Measurements from ENCODE around the gene FRMD4B. TPM values are rescaled to one million over a fixed set of nuclear protein-coding genes. Genes with fewer than 3 reads are reported as not detected.
A peak's percentile ranks its signal among the peaks of the same experiment; 100 is the strongest.

FRMD4B gene
- total RNA-seq, 1 donor from 2014 or later, result 102 TPM

GRCh38 chr3:69370901-69371301 lies 15.0 kb downstream of the FRMD4B start:
- H3K4me3 Mint-ChIP-seq (ENCODE audit: unreplicated experiment), result no peak overlapping the region
- no peaks in the 10 kb centered on the region for H3K9me3 Mint-ChIP-seq (ENCODE audit: unreplicated experiment)
- no peak for TF ChIP-seq CTCF (IDR thresholded peaks at IDR 0.05; ENCODE audit: unreplicated experiment)
- no peak overlapping the region for H3K27ac Mint-ChIP-seq (ENCODE audit: unreplicated experiment)
- H3K4me1 Mint-ChIP-seq (ENCODE audit: unreplicated experiment), result peaks cover 17% of the 10 kb centered on the region
- H3K27me3 Mint-ChIP-seq (ENCODE audit: unreplicated experiment), result no peaks in the 10 kb centered on the region
- no peaks in the 10 kb centered on the region for H3K36me3 Mint-ChIP-seq (ENCODE audit: low read depth, unreplicated experiment)
- no peak for DNase-seq (ENCODE audit: low spot score)

DNA sequence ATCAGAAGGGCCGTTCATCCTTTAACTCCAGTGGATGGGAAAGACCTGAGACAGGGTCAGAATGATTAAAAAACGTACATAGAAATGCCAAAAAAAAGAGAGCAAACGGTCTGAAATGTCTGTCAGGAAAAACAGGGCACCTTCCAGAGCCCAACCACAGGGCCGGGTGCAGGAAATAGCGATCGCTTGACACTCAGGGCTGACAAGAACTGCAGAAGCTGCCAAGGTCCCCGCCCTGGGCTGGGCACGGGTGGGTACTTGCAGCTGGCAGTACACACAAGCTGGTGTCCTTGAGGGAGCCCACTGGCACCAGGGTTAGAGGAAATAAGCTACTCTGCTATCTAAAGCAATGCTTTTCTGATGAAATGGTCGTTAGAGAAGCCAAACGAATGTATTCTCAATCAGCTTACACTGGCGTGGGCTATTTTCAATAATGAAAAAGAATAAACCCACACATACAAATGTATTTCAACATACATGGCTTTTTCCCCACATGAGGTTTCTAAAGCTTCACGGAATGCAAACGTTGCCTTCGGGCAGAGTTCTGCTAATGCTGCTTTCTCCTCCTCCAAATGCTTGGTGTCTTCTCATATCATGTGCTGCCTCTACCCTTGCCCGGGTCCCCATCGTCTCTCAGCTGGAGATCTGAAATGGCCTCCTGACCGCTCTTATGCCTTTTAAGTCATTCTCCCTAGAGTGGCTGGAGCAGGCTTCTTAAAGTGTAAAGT lies 15.6 kb downstream of the FRMD4B start:
- Mint-ChIP-seq H3K9me3 (ENCODE audit: unreplicated experiment) (no peaks in the 10 kb centered on the region), H3K4me1 (ENCODE audit: unreplicated experiment) (peaks cover 17% of the 10 kb centered on the region), H3K27ac (ENCODE audit: unreplicated experiment) (no peak overlapping the region), H3K27me3 (ENCODE audit: unreplicated experiment) (no peaks in the 10 kb centered on the region), H3K4me3 (ENCODE audit: unreplicated experiment) (no peak overlapping the region), H3K36me3 (ENCODE audit: low read depth, unreplicated experiment) (no peaks in the 10 kb centered on the region)
- no peak for DNase-seq (ENCODE audit: low spot score)
- TF ChIP-seq CTCF (IDR thresholded peaks at IDR 0.05; ENCODE audit: unreplicated experiment), result no peak

- no peak for DNase-seq (ENCODE audit: low spot score)
- H3K4me1 Mint-ChIP-seq (ENCODE audit: unreplicated experiment), result peaks cover 22% of the 10 kb centered on the region
- no peaks in the 10 kb centered on the region for H3K27me3 Mint-ChIP-seq (ENCODE audit: unreplicated experiment)
- no peaks in the 10 kb centered on the region for H3K9me3 Mint-ChIP-seq (ENCODE audit: unreplicated experiment)
- TF ChIP-seq CTCF (IDR thresholded peaks at IDR 0.05; ENCODE audit: unreplicated experiment), result no peak
- H3K27ac Mint-ChIP-seq (ENCODE audit: unreplicated experiment), result no peak overlapping the region
- no peak overlapping the region for H3K4me3 Mint-ChIP-seq (ENCODE audit: unreplicated experiment)
- no peaks in the 10 kb centered on the region for H3K36me3 Mint-ChIP-seq (ENCODE audit: low read depth, unreplicated experiment)
Observed at GRCh38 chr3:69368129-69368741, 17.7 kb downstream of the FRMD4B start.

- Mint-ChIP-seq H3K36me3 (ENCODE audit: low read depth, unreplicated experiment) (no peaks in the 10 kb centered on the region), H3K4me1 (ENCODE audit: unreplicated experiment) (peaks cover 27% of the 10 kb centered on the region), H3K27me3 (ENCODE audit: unreplicated experiment) (no peaks in the 10 kb centered on the region), H3K9me3 (ENCODE audit: unreplicated experiment) (no peaks in the 10 kb centered on the region), H3K27ac (ENCODE audit: unreplicated experiment) (no peak overlapping the region), H3K4me3 (ENCODE audit: unreplicated experiment) (no peak overlapping the region)
- TF ChIP-seq CTCF (IDR thresholded peaks at IDR 0.05; ENCODE audit: unreplicated experiment), result no peak
- no peak for DNase-seq (ENCODE audit: low spot score)
Observed at GRCh38 chr3:69367586-69367985, 18.3 kb downstream of the FRMD4B start.

- Mint-ChIP-seq H3K9me3 (ENCODE audit: unreplicated experiment) (no peaks in the 10 kb centered on the region), H3K4me3 (ENCODE audit: unreplicated experiment) (no peak overlapping the region), H3K27me3 (ENCODE audit: unreplicated experiment) (no peaks in the 10 kb centered on the region), H3K4me1 (ENCODE audit: unreplicated experiment) (peaks cover 43% of the 10 kb centered on the region), H3K27ac (ENCODE audit: unreplicated experiment) (peak overlapping the region; percentile 59), H3K36me3 (ENCODE audit: low read depth, unreplicated experiment) (no peaks in the 10 kb centered on the region)
- no peak for TF ChIP-seq CTCF (IDR thresholded peaks at IDR 0.05; ENCODE audit: unreplicated experiment)
- DNase-seq (ENCODE audit: low spot score), result no peak
Observed at GRCh38 chr3:69364354-69364753, 21.5 kb downstream of the FRMD4B start.

All from endothelial cell (in vitro differentiated cells).